PC-3 (cell line): Measurements from ENCODE around the gene RELL2. TPM values are rescaled to one million over a fixed set of nuclear protein-coding genes. Genes with fewer than 3 reads are reported as not detected.

Experiments used
- ATAC-seq: fragments of 200-7000 bp; cut with Tn5 transposase; 2 replicates; pipeline ENCODE4 v1.9.1; 2020; ENCODE audit warnings: mild to moderate bottlenecking, moderate library complexity
- BruUV-seq: library from RNA; stranded (reverse); fragments of 400-500 nt; replicated peaks from 2 replicates; lab custom pipeline; 2021; lab: Mats Ljungman, UMichigan
- CTCF ChIA-PET: fragments of 300-600 bp; sonication (Branson Sonifier 250); formaldehyde crosslinking; loops from one replicate; lab custom pipeline; 2022; ENCODE audit warnings: antibody characterized with exemption; lab: Charles Lee
- POLR2A ChIA-PET: fragments of 300-600 bp; sonication (Branson Sonifier 250); formaldehyde crosslinking; loops from one replicate; lab custom pipeline; 2022; ENCODE audit warnings: antibody characterized with exemption; ENCODE audit not compliant: unreplicated experiment; lab: Charles Lee
- DNase-seq: peaks from one replicate; pipeline ENCODE4 v3.0.0-alpha.2; 2015
- H2AFZ ChIP-seq: fragments of 300-600 bp; sonication (generic); 2 replicates; pipeline ENCODE4 v1.6.0; 2016; ENCODE audit warnings: antibody characterized with exemption, low read length
- H3F3A ChIP-seq: fragments of 300-600 bp; sonication (generic); one replicate; pipeline ENCODE4 v1.6.0; 2017; ENCODE audit warnings: antibody characterized with exemption, low read length, control low read depth, mild to moderate bottlenecking; ENCODE audit not compliant: unreplicated experiment
- H3K27ac ChIP-seq: fragments of 300-600 bp; sonication (generic); 2 replicates; pipeline ENCODE4 v1.5.1; 2016; ENCODE audit warnings: mild to moderate bottlenecking, low read length
- H3K27me3 ChIP-seq: fragments of 300-600 bp; sonication (generic); 2 replicates; pipeline ENCODE4 v1.6.1; 2016; ENCODE audit warnings: low read length, mixed read lengths
- H3K36me3 ChIP-seq: fragments of 300-600 bp; sonication (generic); 2 replicates; pipeline ENCODE4 v1.6.1; 2016; ENCODE audit warnings: low read depth, mixed run types, low read length, mixed read lengths
- H3K4me1 ChIP-seq: fragments of 300-600 bp; sonication (generic); 2 replicates; pipeline ENCODE4 v1.5.1; 2016; ENCODE audit warnings: low read length; ENCODE audit not compliant: insufficient read depth
- H3K4me2 ChIP-seq: fragments of 300-600 bp; sonication (generic); 2 replicates; pipeline ENCODE4 v1.6.0; 2016; ENCODE audit warnings: low read length
- H3K4me3 ChIP-seq: fragments of 300-600 bp; sonication (generic); 2 replicates; pipeline ENCODE4 v1.5.1; 2016; ENCODE audit warnings: mild to moderate bottlenecking, low read length, mixed read lengths
- H3K79me2 ChIP-seq: fragments of 300-600 bp; sonication (generic); 2 replicates; pipeline ENCODE4 v1.6.1; 2017; ENCODE audit warnings: low read length, mixed read lengths
- H3K9ac ChIP-seq: fragments of 300-600 bp; sonication (generic); 2 replicates; pipeline ENCODE4 v1.6.0; 2016; ENCODE audit warnings: mild to moderate bottlenecking, low read length
- H3K9me2 ChIP-seq: fragments of 300-600 bp; sonication (generic); replicated peaks from 2 replicates; pipeline ENCODE4 v1.6.1; 2016; ENCODE audit warnings: mixed run types, low read length, mixed read lengths
- H3K9me3 ChIP-seq: fragments of 300-600 bp; sonication (generic); 2 replicates; pipeline ENCODE4 v1.6.1; 2016; ENCODE audit warnings: low read length, mixed read lengths
- H4K20me1 ChIP-seq: fragments of 300-600 bp; sonication (generic); 2 replicates; pipeline ENCODE4 v1.6.1; 2016; ENCODE audit warnings: low read length, mixed read lengths
- CTCF ChIP-seq: fragments of 300-600 bp; sonication (generic); conservative IDR thresholded peaks from 2 replicates; pipeline ENCODE4 v1.5.1; 2017; ENCODE audit warnings: antibody characterized with exemption, low read depth, mild to moderate bottlenecking, low read length
- EZH2 ChIP-seq: fragments of 300-600 bp; sonication (generic); IDR thresholded peaks from one replicate; pipeline ENCODE4 v1.6.1; 2017; ENCODE audit warnings: antibody characterized with exemption, mild to moderate bottlenecking, low read length; ENCODE audit not compliant: unreplicated experiment
- EZH2phosphoT487 ChIP-seq: fragments of 300-600 bp; sonication (generic); IDR thresholded peaks from 2 replicates; pipeline ENCODE4 v1.6.1; 2018; ENCODE audit warnings: mild to moderate bottlenecking, antibody characterized with exemption, low read length, borderline replicate concordance
- intact Hi-C: fragments of 100-400 bp; cut with micrococcal nuclease; formaldehyde crosslinking; loops from 2 replicates; pipeline ENCODE4 v1.9.0; 2023
- total RNA-seq: library from RNA; depleted of rRNA; stranded (reverse); fragments of >200 nt; gene quantifications from 2 replicates; pipeline ENCODE4 v1.2.3, GENCODE V29; 2014

Gene RELL2
- total RNA-seq, 1 experiment from 2014 or later, result 5.6 TPM

- ChIA-PET CTCF (no interaction called here), POLR2A (no interaction called here)
- Histone ChIP-seq H3K9ac (no peak overlapping the region), H3K27me3 (no peaks in the 10 kb centered on the region), H3K9me3 (no peaks in the 10 kb centered on the region), H3K79me2 (no peaks in the 10 kb centered on the region), H3F3A (no peaks in the 10 kb centered on the region), H3K4me1 (no peaks in the 10 kb centered on the region), H3K9me2 (no peaks in the 10 kb centered on the region), H2AFZ (no peak overlapping the region), H3K36me3 (no peaks in the 10 kb centered on the region), H4K20me1 (no peaks in the 10 kb centered on the region), H3K4me2 (no peak overlapping the region), H3K4me3 (no peak overlapping the region), H3K27ac (no peak overlapping the region)
- intact Hi-C loops, result no loop called here
- DNase-seq (no peak), ATAC-seq (no peak)
- TF ChIP-seq EZH2 (no peak), EZH2phosphoT487 (no peak), CTCF (no peak)
- BruUV-seq, result no TSS peak
Observed at GRCh38 chr5:141672071-141672840, 35.5 kb downstream of the RELL2 start.

DNA sequence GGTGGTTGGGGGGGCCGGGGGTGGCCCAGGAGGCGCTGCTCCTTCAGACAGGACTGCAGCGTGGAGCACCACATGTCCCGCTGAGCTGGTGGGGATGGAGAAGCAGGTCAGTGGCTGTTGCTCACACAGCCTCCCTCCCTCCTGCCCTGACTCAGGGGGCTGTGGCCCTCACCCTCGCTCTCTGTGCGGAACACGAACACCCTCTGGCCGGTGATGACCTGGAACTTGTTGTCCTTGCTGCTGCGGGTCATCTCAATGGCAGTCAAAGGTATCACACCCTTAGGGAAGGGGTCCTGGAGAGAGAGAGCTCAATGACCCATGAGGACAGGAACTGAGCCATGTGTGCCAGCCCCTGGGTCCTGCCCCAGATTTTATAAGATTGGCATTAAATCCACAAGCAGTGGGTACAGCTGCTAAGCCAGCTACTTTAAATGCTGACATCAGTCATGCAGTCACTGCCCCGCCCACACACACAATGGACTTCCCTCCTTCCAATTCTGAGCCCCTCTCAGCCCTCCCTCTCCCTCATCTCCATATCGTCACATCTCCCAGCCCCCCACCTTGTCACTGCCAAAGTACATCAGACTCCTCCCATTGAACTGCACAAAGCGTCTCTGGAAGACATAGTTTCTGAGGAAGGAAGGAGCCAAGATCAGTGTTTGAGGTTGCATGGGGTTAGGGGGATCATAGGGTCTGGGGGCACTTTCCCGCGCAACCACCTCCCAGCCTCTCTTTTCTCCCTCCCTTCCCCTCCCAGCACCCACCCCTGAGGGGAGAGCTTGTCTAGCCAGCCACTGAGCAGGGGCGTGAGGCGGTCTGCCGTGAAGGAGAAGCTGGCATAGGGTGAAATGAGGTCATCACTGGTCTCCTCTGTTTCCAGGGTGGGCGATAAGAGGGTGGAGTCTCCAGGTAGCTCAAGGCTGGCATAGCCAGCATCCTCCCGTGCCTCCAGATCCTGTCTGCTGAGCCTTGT is 36.3 kb downstream of the RELL2 start:
- Histone ChIP-seq H2AFZ (no peak overlapping the region), H3K9ac (no peak overlapping the region), H3K4me3 (no peak overlapping the region), H3K9me3 (no peaks in the 10 kb centered on the region), H3F3A (no peaks in the 10 kb centered on the region), H4K20me1 (no peaks in the 10 kb centered on the region), H3K27ac (no peak overlapping the region), H3K36me3 (no peaks in the 10 kb centered on the region), H3K79me2 (no peaks in the 10 kb centered on the region), H3K4me1 (no peaks in the 10 kb centered on the region), H3K9me2 (no peaks in the 10 kb centered on the region), H3K27me3 (no peaks in the 10 kb centered on the region), H3K4me2 (no peak overlapping the region)
- no peak for TF ChIP-seq EZH2phosphoT487
- TF ChIP-seq CTCF, result no peak
- no peak for TF ChIP-seq EZH2
- no peak for ATAC-seq
- intact Hi-C loops, result no loop called here
- ChIA-PET CTCF (no interaction called here), POLR2A (no interaction called here)
- BruUV-seq, result no TSS peak
- DNase-seq, result no peak

GRCh38 chr5:141674747-141675146 is 38.0 kb downstream of the RELL2 start:
- Histone ChIP-seq H2AFZ (no peak overlapping the region), H3F3A (no peaks in the 10 kb centered on the region), H4K20me1 (no peaks in the 10 kb centered on the region), H3K27me3 (no peaks in the 10 kb centered on the region), H3K9me2 (no peaks in the 10 kb centered on the region), H3K4me2 (no peak overlapping the region), H3K79me2 (no peaks in the 10 kb centered on the region), H3K9me3 (no peaks in the 10 kb centered on the region), H3K27ac (no peak overlapping the region), H3K4me3 (no peak overlapping the region), H3K36me3 (no peaks in the 10 kb centered on the region), H3K4me1 (no peaks in the 10 kb centered on the region), H3K9ac (no peak overlapping the region)
- DNase-seq (no peak), ATAC-seq (no peak)
- POLR2A ChIA-PET, result no interaction called here
- no TSS peak for BruUV-seq
- TF ChIP-seq EZH2 (no peak), CTCF (no peak), EZH2phosphoT487 (no peak)
- CTCF ChIA-PET, result no interaction called here
- intact Hi-C loops, result no loop called here
